Activated CD8-positive, alpha-beta memory T cell treated with anti-CD3 and anti-CD28 coated beads, Interleukin-2, amount 50 U/mL, for 4 hours (primary cell): Measurements from ENCODE around the gene GRP.

Experiments used
- DNase-seq: peaks from one replicate; pipeline ENCODE4 v3.0.0-alpha.2; 2020

The GRP gene

DNA sequence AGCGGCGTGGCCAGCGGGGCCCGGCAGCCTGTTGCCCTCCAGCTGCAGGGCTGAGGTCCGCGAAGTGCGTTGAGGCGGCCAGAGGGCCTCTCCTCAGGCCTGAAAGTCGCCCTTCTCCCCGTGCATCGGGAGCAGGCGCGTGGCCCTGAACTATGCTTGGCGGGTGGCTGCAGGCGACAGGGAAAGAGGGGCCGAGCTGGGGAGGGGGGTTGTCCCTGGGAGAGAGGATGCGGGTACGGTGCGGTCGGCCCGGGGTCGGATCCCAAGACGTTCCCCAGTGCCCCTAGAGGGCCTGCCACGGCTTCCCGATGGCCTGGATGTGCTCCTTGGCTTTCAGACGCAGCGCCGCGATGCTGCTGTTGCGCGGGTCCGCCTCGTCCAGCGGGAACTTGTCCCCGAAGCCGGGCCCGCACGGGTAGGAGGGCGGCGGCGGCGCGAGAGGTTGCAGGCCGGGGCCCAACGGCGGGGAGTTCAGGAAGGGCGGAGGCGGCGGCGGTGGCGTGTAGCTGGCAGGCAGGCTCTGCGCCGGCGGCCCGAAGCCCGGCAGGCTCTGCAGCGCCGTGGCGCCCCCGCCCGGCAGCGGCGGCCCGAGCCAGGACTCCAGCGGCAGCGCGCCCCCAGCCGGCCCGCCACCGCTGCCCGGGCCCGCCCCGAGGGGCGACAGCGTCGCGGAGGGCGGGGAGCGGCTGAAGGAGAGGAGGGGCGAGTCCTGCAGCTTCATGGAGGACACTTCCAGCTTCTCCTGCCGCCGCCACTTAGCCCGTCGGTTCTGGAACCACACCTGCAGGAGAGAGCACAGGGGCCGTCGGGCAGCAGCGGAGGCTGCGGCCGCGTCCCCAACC is 49.0 kb downstream of the GRP start:
- DNase-seq, result no peak

GRCh38 chr18:59269563-59270119 is 49.7 kb downstream of the GRP start:
- no peak for DNase-seq

DNA sequence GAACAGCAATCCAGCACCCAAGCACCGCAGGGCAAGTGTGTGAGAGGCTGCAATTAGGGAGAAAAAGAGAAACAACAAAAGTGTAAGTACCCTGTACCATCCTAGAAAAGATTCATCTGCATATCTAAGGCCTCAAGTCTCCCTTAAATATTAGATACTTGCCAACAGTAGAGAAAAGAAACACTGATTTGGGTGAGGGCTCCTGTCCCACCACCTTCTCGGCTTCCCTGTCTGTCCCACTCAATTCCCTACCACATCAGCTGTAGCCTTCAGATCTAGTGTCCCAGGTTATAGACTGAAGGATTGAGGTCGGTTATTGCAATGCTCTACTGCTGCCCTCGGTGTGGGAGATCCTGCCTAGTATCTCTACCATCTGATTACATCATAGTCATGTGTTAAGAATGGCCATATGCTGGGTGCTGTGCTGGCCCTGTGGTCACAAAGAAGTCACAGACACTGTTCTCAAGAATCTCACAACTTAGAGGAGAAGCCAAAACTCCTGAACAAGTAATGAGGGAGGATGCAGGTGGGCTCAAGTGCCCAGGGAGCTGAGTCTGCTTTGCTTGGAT is 50.8 kb downstream of the GRP start:
- no peak for DNase-seq

- no peak for DNase-seq
Observed at GRCh38 chr18:59271606-59272220, 51.8 kb downstream of the GRP start.

- no peak for DNase-seq
Observed at GRCh38 chr18:59272221-59272888, 52.4 kb downstream of the GRP start.

- no peak for DNase-seq
Observed at GRCh38 chr18:59272891-59273758, 53.2 kb downstream of the GRP start, which contains the start of gene RAX. Gene RAX, minus strand, starts transcription at chr18:59273454. Its CDS starts 248 bp downstream, at chr18:59273206.

DNA sequence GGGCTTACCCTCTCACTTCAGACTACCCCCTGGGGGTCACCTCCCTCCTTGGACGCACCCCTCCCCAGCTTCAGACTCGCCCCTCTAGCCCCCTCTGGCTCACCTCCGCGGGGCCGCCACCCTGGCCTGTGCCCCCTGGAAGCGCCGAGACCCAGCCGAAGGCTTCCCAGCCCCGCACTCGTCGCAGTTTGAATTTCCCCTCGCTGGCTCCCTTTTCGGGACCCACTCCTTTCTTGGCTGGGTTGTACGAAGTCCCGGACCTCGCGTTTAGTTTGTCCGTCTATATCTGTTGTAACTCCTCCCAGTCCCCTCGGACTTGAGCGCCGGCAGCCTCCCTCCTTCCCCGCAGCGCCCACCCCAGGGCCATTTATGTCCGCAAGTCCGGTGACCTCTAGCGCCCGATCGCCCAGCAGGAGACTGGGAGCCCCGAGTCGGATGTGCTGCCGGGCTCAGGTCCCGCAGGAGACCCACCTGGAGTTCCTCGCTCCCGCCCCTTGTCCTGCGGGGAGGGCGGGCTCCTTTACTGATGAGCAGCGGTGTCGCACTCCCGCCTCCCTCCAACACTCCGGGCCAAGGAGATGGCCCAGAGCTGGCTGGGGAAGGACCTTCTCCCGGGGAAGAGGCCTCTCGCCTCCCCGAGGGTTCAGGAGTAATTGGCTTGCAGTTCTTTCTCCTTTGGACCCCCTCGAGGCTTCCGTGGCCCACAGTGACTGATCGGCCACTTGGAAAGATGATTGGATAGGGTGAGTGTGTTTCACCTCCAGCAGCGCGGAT is 54.0 kb downstream of the GRP start:
- DNase-seq, result no peak

DNA sequence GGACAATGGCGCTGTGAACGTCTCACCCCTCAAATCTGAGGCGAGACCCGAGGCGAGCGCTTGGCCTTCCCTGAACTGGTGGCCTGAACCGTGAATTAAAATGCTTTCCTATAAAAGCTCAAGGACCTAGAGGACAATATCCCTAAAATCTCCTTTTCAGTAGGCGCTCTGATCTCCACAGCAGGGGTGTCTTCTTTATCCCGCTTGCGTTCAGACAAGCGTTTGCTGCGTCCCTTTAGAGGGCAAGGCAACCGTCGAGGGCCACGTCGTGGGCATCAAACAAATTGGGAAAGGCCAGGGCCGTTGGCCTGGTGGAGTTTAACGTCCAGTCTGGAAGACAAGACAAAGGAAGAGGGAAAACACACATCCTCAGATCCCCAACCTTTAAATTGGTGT is 54.6 kb downstream of the GRP start:
- DNase-seq, result no peak

GRCh38 chr18:59275406-59275949 is 55.5 kb downstream of the GRP start:
- DNase-seq, result no peak

DNA sequence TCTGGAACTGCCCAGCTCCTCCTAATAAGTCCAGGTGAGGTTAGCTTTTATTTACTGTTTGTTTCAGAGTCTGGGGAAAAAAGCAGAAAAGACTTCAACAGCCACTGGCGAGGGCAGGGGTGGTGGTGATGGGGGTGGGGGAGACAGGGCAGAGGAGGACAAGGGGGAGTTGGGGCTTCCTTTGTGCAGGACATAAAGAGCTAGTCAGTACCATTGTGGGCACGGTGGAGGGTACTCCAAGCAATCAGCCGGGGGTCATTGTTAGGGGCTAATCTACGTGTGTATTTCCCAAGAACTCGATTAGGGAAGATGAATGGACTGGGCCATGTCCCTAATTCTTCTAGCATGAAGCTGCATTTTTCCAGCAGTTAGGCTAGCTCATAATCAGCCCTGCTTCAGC is 56.1 kb downstream of the GRP start:
- no peak for DNase-seq

DNA sequence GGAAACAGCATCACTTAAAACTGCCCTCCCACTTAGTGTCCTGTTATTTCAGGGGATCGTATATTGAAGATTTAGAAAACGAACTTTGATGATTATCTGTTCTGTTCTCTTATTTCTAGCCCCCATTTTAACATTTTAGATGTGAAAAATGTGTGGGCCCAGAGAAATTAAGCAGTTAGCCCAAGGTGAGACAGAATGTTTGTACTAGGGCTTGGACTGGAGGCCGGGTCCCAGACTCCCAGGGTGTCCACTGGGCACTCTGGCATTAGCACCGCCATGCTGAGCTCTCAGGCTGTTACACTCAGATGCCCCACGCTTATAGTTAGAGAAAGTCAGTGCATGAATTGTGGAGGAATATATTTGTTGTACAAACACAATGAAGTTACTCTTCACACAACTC is 58.8 kb downstream of the GRP start:
- no peak for DNase-seq

DNA sequence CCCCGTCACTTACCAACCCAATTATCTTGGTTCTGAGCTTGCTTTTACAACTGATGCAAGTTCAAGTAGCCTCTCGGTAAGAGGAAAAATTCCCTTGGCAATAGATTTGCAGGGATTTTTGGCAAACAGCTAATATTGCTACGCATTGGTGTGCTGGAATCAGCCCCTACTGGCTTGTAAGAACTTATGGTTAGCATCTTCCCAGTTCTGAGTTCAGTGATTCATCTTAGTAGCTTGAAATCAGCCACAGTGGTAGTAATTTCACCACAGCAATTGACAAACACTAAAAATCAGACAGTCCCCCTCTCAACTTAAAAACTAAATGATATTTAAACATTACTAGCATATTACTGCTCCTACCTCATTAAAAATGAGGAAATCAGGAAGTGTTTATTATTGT is 59.2 kb downstream of the GRP start:
- no peak for DNase-seq

- DNase-seq, result no peak
Observed at GRCh38 chr18:59279722-59280121, 59.8 kb downstream of the GRP start.
